Natural killer cell (primary cell): ENCODE measurements around the gene ZCCHC4. TPM values are rescaled to one million over a fixed set of nuclear protein-coding genes. Genes with fewer than 3 reads are reported as not detected.

Experiments used
- ATAC-seq, 3 donors: fragments of 150-1000 bp in 2 of 3; fragments of 200-7000 bp in 1 of 3; cut with Tn5 transposase; 1 replicate in 1 of 3; 2 replicates in 2 of 3; pipeline ENCODE4 v1.10.0; 2021; ENCODE audit warnings: mild to moderate bottlenecking in 2 of 3, moderate library complexity in 2 of 3
- DNase-seq, 2 donors: peaks; one replicate each; pipeline versions ENCODE4 v3.0.0 to v3.0.0-alpha.2; 2013 to 2021; ENCODE audit warnings: mixed read lengths in 1 of 2
- H3K27ac ChIP-seq: one replicate; pipeline ENCODE4 v1.5.1; 2013; ENCODE audit warnings: mild to moderate bottlenecking, low read length
- H3K27me3 ChIP-seq: one replicate; pipeline ENCODE4 v1.6.1; 2013; ENCODE audit warnings: low read length; ENCODE audit not compliant: control insufficient read depth, insufficient read depth
- H3K36me3 ChIP-seq: one replicate; pipeline ENCODE4 v1.6.1; 2013; ENCODE audit warnings: low read length; ENCODE audit not compliant: control insufficient read depth, insufficient read depth
- H3K4me1 ChIP-seq: one replicate; pipeline ENCODE4 v1.6.1; 2013; ENCODE audit warnings: low read length; ENCODE audit not compliant: control insufficient read depth, insufficient read depth
- H3K4me3 ChIP-seq: one replicate; pipeline ENCODE4 v1.5.1; 2013; ENCODE audit warnings: low read length
- H3K9me3 ChIP-seq: one replicate; pipeline ENCODE4 v1.6.1; 2013; ENCODE audit warnings: low read length; ENCODE audit not compliant: control insufficient read depth, insufficient read depth
- H3K27ac Mint-ChIP-seq, 2 donors: one replicate each; pipeline ENCODE4 v1.8.0; 2022; ENCODE audit warnings: mild to moderate bottlenecking in 2 of 2, mixed read lengths in 2 of 2, moderate library complexity in 1 of 2
- H3K27me3 Mint-ChIP-seq, 2 donors: one replicate each; pipeline ENCODE4 v1.8.0; 2022; ENCODE audit warnings: low read depth in 2 of 2, mixed read lengths in 2 of 2
- H3K36me3 Mint-ChIP-seq: one replicate; pipeline ENCODE4 v1.8.0; 2022; ENCODE audit warnings: mixed read lengths
- H3K4me1 Mint-ChIP-seq, 2 donors: one replicate each; pipeline ENCODE4 v1.8.0; 2022; ENCODE audit warnings: mixed read lengths in 2 of 2
- H3K4me3 Mint-ChIP-seq: one replicate; pipeline ENCODE4 v1.8.0; 2022; ENCODE audit warnings: mild to moderate bottlenecking, moderate library complexity, mixed read lengths
- H3K9me3 Mint-ChIP-seq, 2 donors: one replicate each; pipeline ENCODE4 v1.8.0; 2022; ENCODE audit warnings: mixed read lengths in 2 of 2
- WGBS: methylation state at CpG from one replicate; pipeline ENCODE4 v1.1.7; 2013; ENCODE audit warnings: missing lambda C conversion rate; ENCODE audit not compliant: insufficient coverage; 5-methylcytosine and 5-hydroxymethylcytosine counted together
- intact Hi-C: fragments of 100-400 bp; cut with micrococcal nuclease; formaldehyde crosslinking; loops from one replicate; pipeline ENCODE4 v1.14.2; 2022
- total RNA-seq, 4 donors: library from RNA; stranded (reverse); fragments of 120-200 nt in 1 of 4; gene quantifications; one replicate each; pipeline versions ENCODE4 v1.2.3 to v1.2.4, GENCODE V29; 2013 to 2022
- TF ChIP-seq, protein P1 (sequence below): fragments of 200-600 bp; IDR thresholded peaks from one replicate; pipeline ENCODE4 v1.8.0; 2022; ENCODE audit warnings: antibody characterized with exemption

Gene ZCCHC4
- total RNA-seq, 3 donors from 2014 or later (not counting 1 experiment from before 2014, with no cell fraction given) = 9.4 to 12.0 (median 10.9) TPM

- Mint-ChIP-seq H3K9me3 (no peaks in the 10 kb centered on the region), H3K27ac (peak within 1 kb of the TSS in 1 of 2 donors; percentile 27), H3K4me3 (no peak within 1 kb of the TSS), H3K4me1 (peaks cover 5 to 11% of the 10 kb centered on the region in 2 donors), H3K36me3 (no peaks in the 10 kb centered on the region), H3K27me3 (no peaks in the 10 kb centered on the region)
- Histone ChIP-seq H3K27ac (peak within 1 kb of the TSS; percentile 55), H3K4me1 (peaks cover 18% of the 10 kb centered on the region), H3K36me3 (peaks cover 7% of the 10 kb centered on the region), H3K27me3 (no peaks in the 10 kb centered on the region), H3K4me3 (peak within 1 kb of the TSS; percentile 96), H3K9me3 (no peaks in the 10 kb centered on the region)
- TF ChIP-seq, protein P1, sequence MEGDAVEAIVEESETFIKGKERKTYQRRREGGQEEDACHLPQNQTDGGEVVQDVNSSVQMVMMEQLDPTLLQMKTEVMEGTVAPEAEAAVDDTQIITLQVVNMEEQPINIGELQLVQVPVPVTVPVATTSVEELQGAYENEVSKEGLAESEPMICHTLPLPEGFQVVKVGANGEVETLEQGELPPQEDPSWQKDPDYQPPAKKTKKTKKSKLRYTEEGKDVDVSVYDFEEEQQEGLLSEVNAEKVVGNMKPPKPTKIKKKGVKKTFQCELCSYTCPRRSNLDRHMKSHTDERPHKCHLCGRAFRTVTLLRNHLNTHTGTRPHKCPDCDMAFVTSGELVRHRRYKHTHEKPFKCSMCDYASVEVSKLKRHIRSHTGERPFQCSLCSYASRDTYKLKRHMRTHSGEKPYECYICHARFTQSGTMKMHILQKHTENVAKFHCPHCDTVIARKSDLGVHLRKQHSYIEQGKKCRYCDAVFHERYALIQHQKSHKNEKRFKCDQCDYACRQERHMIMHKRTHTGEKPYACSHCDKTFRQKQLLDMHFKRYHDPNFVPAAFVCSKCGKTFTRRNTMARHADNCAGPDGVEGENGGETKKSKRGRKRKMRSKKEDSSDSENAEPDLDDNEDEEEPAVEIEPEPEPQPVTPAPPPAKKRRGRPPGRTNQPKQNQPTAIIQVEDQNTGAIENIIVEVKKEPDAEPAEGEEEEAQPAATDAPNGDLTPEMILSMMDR = no peak
- under 1% methylated on average over 74 of the region's 74 CpGs for WGBS
- ATAC-seq (peak; percentile 97 to 99 (median 97)), DNase-seq (peak; percentile 88 to 96)
- intact Hi-C loops = loop anchor here (1.0 to 10.0 kb wide), 4 partner anchors 65 to 795 kb away; partner anchors contain the start of genes DHX15, PI4K2B, SEPSECS and ZCCHC4
Observed at GRCh38 chr4:25376754-25377571, 64.4 kb downstream of the ZCCHC4 start, which contains the start of gene ANAPC4. Gene ANAPC4 (plus strand): TSS chr4:25377263. CDS start chr4:25377428, 165 bp downstream.

DNA sequence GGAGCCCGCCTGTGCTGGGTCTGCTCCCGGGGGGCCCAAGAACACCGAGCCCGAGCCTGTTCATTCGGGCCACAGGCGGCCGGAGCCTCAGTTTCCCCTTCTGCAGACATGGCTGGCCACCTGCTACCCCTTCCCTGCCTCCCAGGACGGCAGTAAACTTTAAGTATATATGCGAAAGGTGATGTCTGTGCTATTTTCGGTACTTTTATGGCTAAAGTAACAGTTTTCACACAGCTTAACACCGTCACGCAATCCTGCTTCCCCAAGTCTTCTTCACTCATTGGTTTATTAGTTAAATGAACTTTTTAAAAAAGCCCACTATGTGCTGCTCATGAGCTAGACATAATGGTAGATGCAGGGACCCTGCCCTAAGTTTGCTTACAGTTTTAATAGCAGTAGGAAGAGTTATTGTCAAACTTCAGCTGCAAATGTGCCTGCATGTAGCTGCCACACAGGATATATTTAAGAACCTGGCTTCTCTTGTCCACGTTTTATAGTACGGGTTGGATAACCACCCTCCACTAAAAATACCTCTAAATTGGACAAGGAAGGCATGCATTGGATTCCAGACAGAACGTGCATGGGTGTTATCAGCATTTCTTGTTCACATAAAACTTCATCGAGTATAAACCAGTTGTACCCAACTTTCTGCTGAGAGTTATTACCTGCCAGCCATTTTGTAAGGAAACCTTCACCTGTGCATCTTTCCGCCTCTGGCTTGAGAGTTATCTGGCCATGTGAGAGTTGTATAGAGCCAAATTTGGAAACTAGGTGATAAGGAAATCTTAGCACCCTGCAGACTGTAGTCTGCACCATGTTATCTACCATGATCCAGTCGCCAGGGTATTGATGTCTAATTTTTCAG lies 65.2 kb downstream of the ZCCHC4 start:
- Mint-ChIP-seq H3K9me3 (no peaks in the 10 kb centered on the region), H3K4me3 (no peak overlapping the region), H3K27ac (no peak overlapping the region), H3K36me3 (no peaks in the 10 kb centered on the region), H3K27me3 (no peaks in the 10 kb centered on the region), H3K4me1 (peaks cover 5 to 11% of the 10 kb centered on the region in 2 donors)
- Histone ChIP-seq H3K4me1 (peaks cover 18% of the 10 kb centered on the region), H3K27me3 (no peaks in the 10 kb centered on the region), H3K4me3 (peak overlapping the region; percentile 96), H3K9me3 (no peaks in the 10 kb centered on the region), H3K27ac (peak overlapping the region; percentile 55), H3K36me3 (peaks cover 10% of the 10 kb centered on the region)
- TF ChIP-seq, protein P1 = no peak
- intact Hi-C loops = loop anchor here (1.0 to 10.0 kb wide), 4 partner anchors 66 to 796 kb away; partner anchors contain the start of genes DHX15, PI4K2B, SEPSECS and ZCCHC4
- DNase-seq = peak in 1 of 2 donors; percentile 30
- 30% methylated on average over 13 of the region's 18 CpGs for WGBS
- peak in 2 of 3 donors; percentile 0 to 5 for ATAC-seq

GRCh38 chr4:25378437-25378743 lies 65.8 kb downstream of the ZCCHC4 start:
- intact Hi-C loops = loop anchor here (5.0 to 10.0 kb wide), 2 partner anchors 214 to 796 kb away; partner anchors contain the start of genes DHX15 and SEPSECS
- Histone ChIP-seq H3K27me3 (no peaks in the 10 kb centered on the region), H3K4me1 (peaks cover 18% of the 10 kb centered on the region), H3K9me3 (no peaks in the 10 kb centered on the region), H3K4me3 (no peak overlapping the region), H3K36me3 (peaks cover 11% of the 10 kb centered on the region), H3K27ac (no peak overlapping the region)
- 98% methylated on average over 6 of the region's 6 CpGs for WGBS
- Mint-ChIP-seq H3K27me3 (no peaks in the 10 kb centered on the region), H3K4me1 (peaks cover 5 to 11% of the 10 kb centered on the region in 2 donors), H3K27ac (no peak overlapping the region), H3K4me3 (no peak overlapping the region), H3K9me3 (no peaks in the 10 kb centered on the region), H3K36me3 (no peaks in the 10 kb centered on the region)
- DNase-seq = no peak
- no peak for ATAC-seq
- TF ChIP-seq, protein P1 = no peak
